ENCODE data around the gene BTRC. TPM values are rescaled to one million over a fixed set of nuclear protein-coding genes. Genes with fewer than 3 reads are reported as not detected.

BTRC gene
- total RNA-seq, 1 experiment from 2014 or later, result 22.4 TPM

GRCh38 chr10:101490026-101490425 lies 136.1 kb downstream of the BTRC start:
- H3K27ac Mint-ChIP-seq, result peak overlapping the region; percentile 63; the same call in 1 of the 2 replicates
- H3K4me3 Mint-ChIP-seq, result peak overlapping the region; percentile 39; the same call in 1 of the 2 replicates
- CTCF ChIA-PET, result interaction anchor here (1.0 to 3.2 kb wide), 3 partner anchors 9 to 79 kb away, joined by 3 to 22 read pairs (median 9); no protein-coding TSS in a partner anchor
- TF ChIP-seq, protein P1, sequence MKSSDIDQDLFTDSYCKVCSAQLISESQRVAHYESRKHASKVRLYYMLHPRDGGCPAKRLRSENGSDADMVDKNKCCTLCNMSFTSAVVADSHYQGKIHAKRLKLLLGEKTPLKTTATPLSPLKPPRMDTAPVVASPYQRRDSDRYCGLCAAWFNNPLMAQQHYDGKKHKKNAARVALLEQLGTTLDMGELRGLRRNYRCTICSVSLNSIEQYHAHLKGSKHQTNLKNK (CRISPR knock-in tag; IDR thresholded peaks at IDR 0.05), result no peak
- TF ChIP-seq, protein P2, sequence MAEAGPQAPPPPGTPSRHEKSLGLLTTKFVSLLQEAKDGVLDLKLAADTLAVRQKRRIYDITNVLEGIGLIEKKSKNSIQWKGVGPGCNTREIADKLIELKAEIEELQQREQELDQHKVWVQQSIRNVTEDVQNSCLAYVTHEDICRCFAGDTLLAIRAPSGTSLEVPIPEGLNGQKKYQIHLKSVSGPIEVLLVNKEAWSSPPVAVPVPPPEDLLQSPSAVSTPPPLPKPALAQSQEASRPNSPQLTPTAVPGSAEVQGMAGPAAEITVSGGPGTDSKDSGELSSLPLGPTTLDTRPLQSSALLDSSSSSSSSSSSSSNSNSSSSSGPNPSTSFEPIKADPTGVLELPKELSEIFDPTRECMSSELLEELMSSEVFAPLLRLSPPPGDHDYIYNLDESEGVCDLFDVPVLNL (CRISPR knock-in tag; IDR thresholded peaks at IDR 0.05; ENCODE audit: borderline replicate concordance, low read depth), result no peak
- TF ChIP-seq ARID4B (CRISPR knock-in tag; IDR thresholded peaks at IDR 0.05; ENCODE audit: borderline replicate concordance) (no peak), ZNF396 (CRISPR knock-in tag; IDR thresholded peaks at IDR 0.05; ENCODE audit: borderline replicate concordance) (no peak), ZNF263 (CRISPR knock-in tag; IDR thresholded peaks at IDR 0.05; ENCODE audit: low read depth) (no peak), SMAD4 (CRISPR knock-in tag; IDR thresholded peaks at IDR 0.05) (no peak), ZBTB21 (CRISPR knock-in tag; IDR thresholded peaks at IDR 0.05; ENCODE audit: borderline replicate concordance) (no peak), CDX4 (CRISPR knock-in tag; IDR thresholded peaks at IDR 0.05; ENCODE audit: borderline replicate concordance) (no peak), MYBL2 (CRISPR knock-in tag; IDR thresholded peaks at IDR 0.05) (no peak), JUN (CRISPR knock-in tag; IDR thresholded peaks at IDR 0.05) (no peak), NFE2L1 (CRISPR knock-in tag; IDR thresholded peaks at IDR 0.05) (no peak), NFYB (CRISPR knock-in tag; conservative IDR thresholded peaks at IDR 0.05; ENCODE audit: low read depth) (no peak), ZNF512 (CRISPR knock-in tag; IDR thresholded peaks at IDR 0.05; ENCODE audit: borderline replicate concordance) (no peak), SOX15 (CRISPR knock-in tag; IDR thresholded peaks at IDR 0.05) (no peak), PRRX2 (CRISPR knock-in tag; IDR thresholded peaks at IDR 0.05) (no peak), CREM (CRISPR knock-in tag; IDR thresholded peaks at IDR 0.05) (no peak), HMGA2 (CRISPR knock-in tag; IDR thresholded peaks at IDR 0.05) (no peak)
- TF ChIP-seq, protein P3, sequence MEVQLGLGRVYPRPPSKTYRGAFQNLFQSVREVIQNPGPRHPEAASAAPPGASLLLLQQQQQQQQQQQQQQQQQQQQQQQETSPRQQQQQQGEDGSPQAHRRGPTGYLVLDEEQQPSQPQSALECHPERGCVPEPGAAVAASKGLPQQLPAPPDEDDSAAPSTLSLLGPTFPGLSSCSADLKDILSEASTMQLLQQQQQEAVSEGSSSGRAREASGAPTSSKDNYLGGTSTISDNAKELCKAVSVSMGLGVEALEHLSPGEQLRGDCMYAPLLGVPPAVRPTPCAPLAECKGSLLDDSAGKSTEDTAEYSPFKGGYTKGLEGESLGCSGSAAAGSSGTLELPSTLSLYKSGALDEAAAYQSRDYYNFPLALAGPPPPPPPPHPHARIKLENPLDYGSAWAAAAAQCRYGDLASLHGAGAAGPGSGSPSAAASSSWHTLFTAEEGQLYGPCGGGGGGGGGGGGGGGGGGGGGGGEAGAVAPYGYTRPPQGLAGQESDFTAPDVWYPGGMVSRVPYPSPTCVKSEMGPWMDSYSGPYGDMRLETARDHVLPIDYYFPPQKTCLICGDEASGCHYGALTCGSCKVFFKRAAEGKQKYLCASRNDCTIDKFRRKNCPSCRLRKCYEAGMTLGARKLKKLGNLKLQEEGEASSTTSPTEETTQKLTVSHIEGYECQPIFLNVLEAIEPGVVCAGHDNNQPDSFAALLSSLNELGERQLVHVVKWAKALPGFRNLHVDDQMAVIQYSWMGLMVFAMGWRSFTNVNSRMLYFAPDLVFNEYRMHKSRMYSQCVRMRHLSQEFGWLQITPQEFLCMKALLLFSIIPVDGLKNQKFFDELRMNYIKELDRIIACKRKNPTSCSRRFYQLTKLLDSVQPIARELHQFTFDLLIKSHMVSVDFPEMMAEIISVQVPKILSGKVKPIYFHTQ (CRISPR knock-in tag; IDR thresholded peaks at IDR 0.05), result no peak
- H3K36me3 Mint-ChIP-seq, result no peaks in the 10 kb centered on the region
- peaks cover 66% of the 10 kb centered on the region for H3K4me1 Mint-ChIP-seq
- ATAC-seq (no peak), DNase-seq (ENCODE audit: low spot score) (no peak)
- H3K9me3 Mint-ChIP-seq, result no peaks in the 10 kb centered on the region
- POLR2A ChIA-PET, result no interaction called here
- no peaks in the 10 kb centered on the region for H3K27me3 Mint-ChIP-seq (ENCODE audit: low read depth)
